Cardiac muscle cell (in vitro differentiated cells and primary cell): ENCODE results near the gene JADE2. TPM values are rescaled to one million over a fixed set of nuclear protein-coding genes. Genes with fewer than 3 reads are reported as not detected.

Experiments used
- DNase-seq, 2 donors: peaks; one replicate each; pipeline versions ENCODE4 v3.0.0 to v3.0.0-alpha.2; 2010 to 2017; ENCODE audit warnings: low read depth in 1 of 2, low spot score in 1 of 2
- H3K27ac ChIP-seq: fragments of 200-600 bp; sonication (generic); 2 replicates; pipeline ENCODE4 v1.5.1; 2016
- H3K27me3 ChIP-seq: fragments of 200-600 bp; sonication (generic); 2 replicates; pipeline ENCODE4 v1.6.0; 2016; ENCODE audit warnings: control low read depth
- H3K36me3 ChIP-seq: fragments of 200-600 bp; sonication (generic); 2 replicates; pipeline ENCODE4 v1.5.1; 2016; ENCODE audit warnings: control low read depth
- H3K4me1 ChIP-seq: fragments of 200-600 bp; sonication (generic); 2 replicates; pipeline ENCODE4 v1.8.1; 2017; ENCODE audit warnings: low read depth, mild to moderate bottlenecking, mixed run types
- H3K4me3 ChIP-seq: fragments of 200-600 bp; sonication (generic); 2 replicates; pipeline ENCODE4 v1.5.1; 2016; ENCODE audit warnings: mild to moderate bottlenecking
- H3K9me3 ChIP-seq: fragments of 200-600 bp; sonication (generic); 2 replicates; pipeline ENCODE4 v1.5.1; 2017; ENCODE audit warnings: low read depth, mild to moderate bottlenecking, control low read depth
- polyA plus RNA-seq: library from polyadenylated mRNA; unstranded; fragments of >200 nt; fragmentation: Nextera tagmentation; extraction: Ambion mirVana; gene quantifications from 2 replicates; pipeline ENCODE4 v1.2.1, GENCODE V29; 2016
- total RNA-seq: library from RNA; depleted of rRNA; stranded (reverse); fragments of >200 nt; gene quantifications from 2 replicates; pipeline ENCODE4 v1.2.3, GENCODE V29; 2016
- TF ChIP-seq, protein P1 (sequence below): IDR thresholded peaks from 2 replicates; pipeline ENCODE4 v1.5.1; 2012; ENCODE audit warnings: low read depth, mild to moderate bottlenecking, low read length

The JADE2 gene
- total and polyA plus RNA-seq, 2 experiments from 2014 or later = 2.8 to 17.8 TPM

DNA sequence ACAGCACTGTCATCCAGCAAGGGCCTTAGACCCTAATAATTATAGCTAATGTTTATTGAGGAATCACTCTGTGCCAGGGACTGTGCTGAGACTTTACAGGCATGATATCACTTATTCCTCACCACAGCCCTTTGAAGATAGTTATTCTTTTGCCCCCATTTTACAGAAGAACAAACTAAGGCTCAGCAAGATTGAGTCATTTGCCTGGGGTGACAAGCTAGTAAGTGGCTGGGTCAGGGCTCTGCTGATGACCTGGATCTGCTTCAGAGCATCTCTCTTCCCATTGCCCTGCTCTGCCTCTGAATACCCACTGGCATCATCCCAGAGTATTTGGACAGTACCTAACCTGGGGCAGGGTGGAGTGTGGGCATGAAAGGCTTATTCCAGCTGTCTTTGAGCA lies 11.8 kb downstream of the JADE2 start:
- TF ChIP-seq, protein P1, sequence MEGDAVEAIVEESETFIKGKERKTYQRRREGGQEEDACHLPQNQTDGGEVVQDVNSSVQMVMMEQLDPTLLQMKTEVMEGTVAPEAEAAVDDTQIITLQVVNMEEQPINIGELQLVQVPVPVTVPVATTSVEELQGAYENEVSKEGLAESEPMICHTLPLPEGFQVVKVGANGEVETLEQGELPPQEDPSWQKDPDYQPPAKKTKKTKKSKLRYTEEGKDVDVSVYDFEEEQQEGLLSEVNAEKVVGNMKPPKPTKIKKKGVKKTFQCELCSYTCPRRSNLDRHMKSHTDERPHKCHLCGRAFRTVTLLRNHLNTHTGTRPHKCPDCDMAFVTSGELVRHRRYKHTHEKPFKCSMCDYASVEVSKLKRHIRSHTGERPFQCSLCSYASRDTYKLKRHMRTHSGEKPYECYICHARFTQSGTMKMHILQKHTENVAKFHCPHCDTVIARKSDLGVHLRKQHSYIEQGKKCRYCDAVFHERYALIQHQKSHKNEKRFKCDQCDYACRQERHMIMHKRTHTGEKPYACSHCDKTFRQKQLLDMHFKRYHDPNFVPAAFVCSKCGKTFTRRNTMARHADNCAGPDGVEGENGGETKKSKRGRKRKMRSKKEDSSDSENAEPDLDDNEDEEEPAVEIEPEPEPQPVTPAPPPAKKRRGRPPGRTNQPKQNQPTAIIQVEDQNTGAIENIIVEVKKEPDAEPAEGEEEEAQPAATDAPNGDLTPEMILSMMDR = no peak
- H3K36me3 ChIP-seq = no peaks in the 10 kb centered on the region
- no peaks in the 10 kb centered on the region for H3K4me1 ChIP-seq
- H3K4me3 ChIP-seq = no peak overlapping the region
- no peak overlapping the region for H3K27ac ChIP-seq
- no peak for DNase-seq
- no peaks in the 10 kb centered on the region for H3K9me3 ChIP-seq
- H3K27me3 ChIP-seq = no peaks in the 10 kb centered on the region

DNA sequence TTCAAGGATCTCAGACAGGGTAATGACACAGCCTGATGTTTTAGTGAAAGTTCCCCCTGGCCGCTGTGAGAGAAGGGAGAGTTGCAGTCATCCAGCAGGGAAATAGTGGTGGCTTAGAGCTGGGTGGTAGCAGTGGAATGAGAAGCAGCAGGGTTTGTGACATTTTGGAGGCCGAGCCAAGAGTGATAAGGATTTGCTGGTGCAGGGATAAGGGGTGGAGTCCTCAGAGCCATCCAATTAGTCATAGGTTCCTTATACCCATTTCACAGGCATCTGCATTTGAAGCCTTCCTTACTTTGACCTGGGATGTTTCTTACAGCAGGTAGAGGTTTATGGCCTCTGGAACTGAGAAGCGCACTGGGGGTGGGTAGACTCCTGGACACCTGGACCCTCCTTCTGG lies 12.8 kb downstream of the JADE2 start:
- Histone ChIP-seq H3K36me3 (no peaks in the 10 kb centered on the region), H3K4me1 (no peaks in the 10 kb centered on the region), H3K27me3 (no peaks in the 10 kb centered on the region), H3K9me3 (no peaks in the 10 kb centered on the region), H3K27ac (no peak overlapping the region), H3K4me3 (no peak overlapping the region)
- DNase-seq = peak in 1 of 2 donors; percentile 39
- TF ChIP-seq, protein P1 = no peak

DNA sequence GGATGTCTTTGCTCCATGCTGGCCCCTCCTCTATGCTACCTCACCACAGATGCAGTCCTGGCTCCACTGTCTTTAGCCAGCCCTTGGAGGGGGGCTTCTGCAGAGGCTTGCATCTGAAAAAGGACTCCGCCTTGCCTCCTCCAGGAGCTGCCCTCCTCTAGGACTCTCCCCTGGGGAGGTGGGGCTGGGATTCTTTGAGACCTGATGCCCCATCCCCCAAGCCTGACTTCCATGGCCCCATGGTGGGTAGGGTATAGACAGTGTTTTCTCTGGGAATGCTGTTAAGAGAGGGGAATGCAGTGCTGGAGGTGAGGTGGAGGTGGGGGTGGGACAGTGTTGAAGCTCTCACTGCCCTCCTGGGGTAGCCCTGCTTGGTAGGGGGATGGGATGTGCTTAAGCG lies 14.3 kb downstream of the JADE2 start:
- DNase-seq = no peak
- TF ChIP-seq, protein P1 = no peak
- Histone ChIP-seq H3K27ac (no peak overlapping the region), H3K36me3 (no peaks in the 10 kb centered on the region), H3K9me3 (no peaks in the 10 kb centered on the region), H3K27me3 (no peaks in the 10 kb centered on the region), H3K4me3 (no peak overlapping the region), H3K4me1 (no peaks in the 10 kb centered on the region)

DNA sequence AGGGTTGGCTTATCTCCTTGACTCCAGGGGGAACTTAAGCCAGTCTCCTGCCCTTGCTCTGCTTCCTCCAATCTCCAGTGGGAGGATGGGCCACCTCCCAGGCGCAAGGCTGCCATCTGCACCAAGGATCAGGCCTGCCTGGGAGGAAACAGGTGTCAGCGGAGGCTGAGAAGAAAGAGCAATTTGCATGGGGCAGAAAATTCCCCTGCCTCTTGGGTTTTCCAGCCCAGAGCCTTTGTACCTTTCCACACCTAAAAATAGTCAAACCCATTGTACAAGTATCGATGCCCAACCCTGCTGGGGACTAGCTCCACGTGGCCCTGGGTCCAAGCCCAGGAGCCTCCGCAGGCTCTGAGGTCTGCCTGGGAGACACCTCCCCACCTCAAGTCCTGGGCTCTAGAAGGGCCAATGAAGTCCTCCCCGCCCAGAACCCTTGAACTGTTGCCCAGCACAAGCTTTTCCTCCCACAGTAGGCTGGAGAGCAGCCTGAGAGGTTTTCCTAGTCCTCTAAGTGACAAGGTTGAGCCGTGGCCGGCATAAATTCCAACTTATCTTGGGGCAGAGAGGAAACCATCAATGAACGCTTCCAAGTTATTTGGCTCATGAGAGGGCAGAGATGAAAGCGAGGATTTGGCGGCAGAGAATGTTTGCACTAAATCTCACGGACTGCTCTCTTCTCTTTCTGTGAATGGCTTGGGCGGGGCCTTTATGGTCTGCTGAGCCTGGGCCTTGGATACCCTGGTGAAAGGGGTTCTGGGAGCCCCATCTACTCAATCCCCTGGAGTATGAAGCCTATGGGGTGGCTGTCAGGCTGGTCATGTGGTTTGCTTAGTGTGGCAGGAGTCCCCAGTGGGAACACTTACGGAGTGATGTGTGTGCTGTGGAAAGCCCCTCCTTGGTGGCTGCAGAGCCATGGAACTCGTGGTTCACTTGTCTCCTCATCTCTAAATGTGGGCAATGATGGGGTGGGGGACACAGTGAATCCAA lies 15.6 kb downstream of the JADE2 start:
- Histone ChIP-seq H3K9me3 (no peaks in the 10 kb centered on the region), H3K36me3 (no peaks in the 10 kb centered on the region), H3K27me3 (no peaks in the 10 kb centered on the region), H3K27ac (no peak overlapping the region), H3K4me1 (no peaks in the 10 kb centered on the region), H3K4me3 (no peak overlapping the region)
- TF ChIP-seq, protein P1 = no peak
- DNase-seq = no peak

DNA sequence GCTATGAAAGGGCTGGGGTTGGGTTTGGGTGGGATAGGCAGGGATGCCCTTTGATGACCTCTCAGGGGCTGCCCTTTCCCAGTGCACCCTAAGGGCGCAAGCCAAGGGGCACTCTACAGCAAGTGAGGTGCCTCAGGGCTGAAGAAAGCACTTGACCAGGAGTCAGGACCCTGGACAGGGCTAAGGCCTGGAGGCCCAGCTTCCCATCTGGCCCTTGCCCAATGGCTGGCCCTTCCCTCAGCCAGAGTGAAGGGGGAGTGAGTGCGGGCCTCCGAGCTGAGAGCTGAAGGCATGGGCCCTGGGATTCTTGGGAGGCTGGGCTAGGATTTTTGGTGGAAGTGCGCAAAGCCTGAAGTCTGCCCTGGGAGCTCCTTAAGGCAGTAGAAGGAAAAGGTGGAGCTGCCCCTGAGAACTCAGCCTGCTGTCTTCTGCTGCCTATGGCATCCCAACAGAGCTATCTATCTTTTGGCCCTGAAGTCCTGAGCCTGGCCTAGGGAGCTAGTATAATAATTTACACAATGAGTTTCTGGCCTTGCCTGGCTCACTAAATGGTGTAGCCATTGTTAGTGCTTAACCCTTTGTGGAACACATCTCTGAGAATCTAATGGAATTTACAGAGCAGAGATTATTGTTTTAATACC lies 16.4 kb downstream of the JADE2 start:
- no peak overlapping the region for H3K27ac ChIP-seq
- TF ChIP-seq, protein P1 = no peak
- peak; percentile 81 to 87 for DNase-seq
- no peak overlapping the region for H3K4me3 ChIP-seq
- H3K9me3 ChIP-seq = no peaks in the 10 kb centered on the region
- H3K36me3 ChIP-seq = no peaks in the 10 kb centered on the region
- no peaks in the 10 kb centered on the region for H3K27me3 ChIP-seq
- no peaks in the 10 kb centered on the region for H3K4me1 ChIP-seq
